ENCODE results near the gene CHKA.

CHKA gene

DNA sequence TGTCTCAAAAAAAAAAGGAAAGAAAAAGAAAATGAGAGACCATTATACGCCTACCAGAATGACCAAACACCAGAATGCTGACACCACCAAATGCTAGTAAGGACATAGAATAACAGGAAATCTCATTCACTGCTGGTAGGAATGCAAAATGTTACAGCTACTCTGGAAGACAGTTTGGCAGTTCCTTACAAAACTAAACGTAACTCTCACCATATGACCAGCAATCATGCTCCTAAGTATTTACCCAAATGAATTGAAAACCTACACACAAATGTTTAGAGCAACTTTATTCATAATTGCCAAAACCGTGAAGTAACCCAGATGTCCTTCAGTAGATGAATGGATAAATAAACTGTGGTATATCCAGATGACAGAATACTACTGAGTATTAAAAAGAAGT lies 7.2 kb downstream of the CHKA start:
- no peak for TF ChIP-seq CTCF (IDR thresholded peaks at IDR 0.05)
- H3K27me3 ChIP-seq (ENCODE audit: control insufficient read depth, insufficient read depth, low read length): no peaks in the 10 kb centered on the region
- H3K79me2 ChIP-seq: peaks cover 3% of the 10 kb centered on the region
- H3K4me1 ChIP-seq: no peaks in the 10 kb centered on the region
- H3K4me2 ChIP-seq (ENCODE audit: low read length): no peak overlapping the region
- no peak overlapping the region for H3K27ac ChIP-seq
- no peak overlapping the region for H3K9ac ChIP-seq
- no peak overlapping the region for H2AFZ ChIP-seq
- no peaks in the 10 kb centered on the region for H3K36me3 ChIP-seq (ENCODE audit: control insufficient read depth, insufficient read depth, low read length)
- H3K4me3 ChIP-seq (ENCODE audit: low read depth, low read length): no peak overlapping the region
- H3K9me3 ChIP-seq (ENCODE audit: control insufficient read depth, low read length): no peaks in the 10 kb centered on the region

GRCh38 chr11:68107689-68108088 lies 13.5 kb downstream of the CHKA start:
- H3K27me3 ChIP-seq (ENCODE audit: control insufficient read depth, insufficient read depth, low read length): no peaks in the 10 kb centered on the region
- no peaks in the 10 kb centered on the region for H3K79me2 ChIP-seq
- H3K4me2 ChIP-seq (ENCODE audit: low read length): no peak overlapping the region
- no peak for TF ChIP-seq CTCF (IDR thresholded peaks at IDR 0.05)
- H3K27ac ChIP-seq: no peak overlapping the region
- H3K4me3 ChIP-seq (ENCODE audit: low read depth, low read length): no peak overlapping the region
- peaks cover 5% of the 10 kb centered on the region for H3K4me1 ChIP-seq
- no peak overlapping the region for H2AFZ ChIP-seq
- H3K9ac ChIP-seq: no peak overlapping the region
- H3K36me3 ChIP-seq (ENCODE audit: control insufficient read depth, insufficient read depth, low read length): no peaks in the 10 kb centered on the region
- H3K9me3 ChIP-seq (ENCODE audit: control insufficient read depth, low read length): no peaks in the 10 kb centered on the region

DNA sequence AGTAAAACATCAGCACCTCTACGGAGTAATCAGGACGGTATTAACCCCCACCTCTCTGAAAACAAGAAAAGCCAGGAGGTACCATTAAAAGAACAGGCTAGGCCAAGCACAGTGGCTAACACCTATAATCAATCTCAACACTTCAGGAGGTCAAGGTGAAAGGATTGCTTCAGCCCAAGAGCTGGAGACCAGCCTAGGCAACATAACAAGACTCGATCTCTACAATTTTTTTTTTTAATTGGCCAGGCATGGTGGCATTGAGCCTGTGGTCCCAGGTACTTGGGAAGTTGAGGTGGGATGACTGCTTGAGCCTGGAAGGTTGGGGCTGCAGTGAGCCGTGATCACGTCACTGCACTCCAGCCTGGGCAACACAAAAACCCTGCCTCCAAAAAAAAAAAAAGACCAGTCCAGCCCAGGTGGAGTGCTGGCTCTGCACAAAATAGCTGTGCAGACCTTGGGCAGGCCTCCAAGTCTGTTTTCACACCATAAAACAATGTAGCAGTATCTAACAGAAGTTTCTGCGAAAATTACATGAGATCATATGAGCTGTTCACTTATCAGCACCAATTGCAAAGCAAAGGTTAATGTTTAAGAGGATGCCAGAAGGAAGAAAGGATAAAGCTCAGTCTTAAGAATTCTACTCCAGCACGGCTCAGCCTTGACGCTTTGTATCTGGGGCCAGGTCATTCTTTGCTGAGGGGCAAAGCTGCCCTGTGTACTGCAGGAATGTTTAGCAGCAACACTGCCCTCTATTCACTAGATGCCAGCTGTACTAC lies 14.8 kb downstream of the CHKA start:
- H3K27ac ChIP-seq: peak overlapping the region; percentile 51
- no peaks in the 10 kb centered on the region for H3K27me3 ChIP-seq (ENCODE audit: control insufficient read depth, insufficient read depth, low read length)
- H3K79me2 ChIP-seq: no peaks in the 10 kb centered on the region
- peak overlapping the region; percentile 4 for H3K4me3 ChIP-seq (ENCODE audit: low read depth, low read length)
- no peaks in the 10 kb centered on the region for H3K9me3 ChIP-seq (ENCODE audit: control insufficient read depth, low read length)
- H3K9ac ChIP-seq: no peak overlapping the region
- no peak for TF ChIP-seq CTCF (IDR thresholded peaks at IDR 0.05)
- peak overlapping the region; percentile 33 for H2AFZ ChIP-seq
- H3K4me1 ChIP-seq: peaks cover 5% of the 10 kb centered on the region
- peak overlapping the region; percentile 44 for H3K4me2 ChIP-seq (ENCODE audit: low read length)
- no peaks in the 10 kb centered on the region for H3K36me3 ChIP-seq (ENCODE audit: control insufficient read depth, insufficient read depth, low read length)

GRCh38 chr11:68099474-68100405 lies 21.4 kb downstream of the CHKA start:
- H3K9ac ChIP-seq: no peak overlapping the region
- H3K27ac ChIP-seq: no peak overlapping the region
- TF ChIP-seq CTCF (IDR thresholded peaks at IDR 0.05): no peak
- no peaks in the 10 kb centered on the region for H3K79me2 ChIP-seq
- H3K4me1 ChIP-seq: no peaks in the 10 kb centered on the region
- peak overlapping the region; percentile 5 for H3K4me3 ChIP-seq (ENCODE audit: low read depth, low read length)
- H3K9me3 ChIP-seq (ENCODE audit: control insufficient read depth, low read length): no peaks in the 10 kb centered on the region
- no peak overlapping the region for H3K4me2 ChIP-seq (ENCODE audit: low read length)
- no peaks in the 10 kb centered on the region for H3K36me3 ChIP-seq (ENCODE audit: control insufficient read depth, insufficient read depth, low read length)
- H3K27me3 ChIP-seq (ENCODE audit: control insufficient read depth, insufficient read depth, low read length): no peaks in the 10 kb centered on the region
- peak overlapping the region; percentile 19 for H2AFZ ChIP-seq
